Testis (tissue), 3 donors: ENCODE measurements around the gene MAP4K4. TPM values are rescaled to one million over a fixed set of nuclear protein-coding genes. Genes with fewer than 3 reads are reported as not detected.
"Not testable (repeated sequence)": the region's sequence is repeated elsewhere in the genome, so short reads cannot be mapped to it uniquely, and the experiment has no call there.

Experiments used
- DNase-seq: peaks from one replicate; pipeline ENCODE4 v3.0.0-alpha.2; 2019
- H3K27ac ChIP-seq, 2 donors: fragments of 200-600 bp; sonication (generic); one replicate each; pipeline ENCODE4 v1.5.1; 2019
- H3K27me3 ChIP-seq: fragments of 200-600 bp; sonication (generic); one replicate; pipeline ENCODE4 v1.5.1; 2019
- H3K36me3 ChIP-seq: fragments of 200-600 bp; sonication (generic); one replicate; pipeline ENCODE4 v1.5.1; 2017; ENCODE audit warnings: low read depth; ENCODE audit errors: missing control alignments
- H3K4me1 ChIP-seq: fragments of 200-600 bp; sonication (generic); one replicate; pipeline ENCODE4 v1.5.1; 2019
- H3K4me3 ChIP-seq, 2 donors: fragments of 200-600 bp; sonication (generic); one replicate each; pipeline ENCODE4 v1.5.1; 2017 to 2019
- H3K9me3 ChIP-seq: fragments of 200-600 bp; sonication (generic); one replicate; pipeline ENCODE4 v1.5.1; 2017
- CTCF ChIP-seq, 3 experiments: fragments of 450-650 bp in 2 of 3; fragments of 200-600 bp in 1 of 3; sonication (generic) in 1 of 3; IDR thresholded peaks; one replicate each; pipeline ENCODE4 v1.5.1; 2016 to 2019; ENCODE audit warnings: antibody characterized with exemption in 3 of 3, mild to moderate bottlenecking in 2 of 3, moderate library complexity in 1 of 3
- POLR2A ChIP-seq: fragments of 450-650 bp; IDR thresholded peaks from one replicate; pipeline ENCODE4 v1.6.1; 2017; ENCODE audit warnings: antibody characterized with exemption, mild to moderate bottlenecking, moderate library complexity
- WGBS, 2 donors: methylation state at CpG; one replicate each; pipeline ENCODE4 v1.1.5; 2018; 5-methylcytosine and 5-hydroxymethylcytosine counted together
- intact Hi-C: fragments of 100-400 bp; cut with DNase I; formaldehyde crosslinking; loops from one replicate; pipeline ENCODE4 v1.15.1; 2023; ENCODE audit warnings: low total_unique reads
- polyA plus RNA-seq: library from polyadenylated mRNA; stranded (reverse); fragments of 350-450 nt; fragmentation: Illumina TruSeq; extraction: RNeasy Lipid Tissue Mini Kit (QIAGEN cat#74804); gene quantifications from one replicate; pipeline ENCODE4 v1.2.3, GENCODE V29; 2014; ENCODE audit warnings: low read depth, low replicate concordance; ENCODE audit not compliant: insufficient read depth
- total RNA-seq, 2 donors: library from RNA; depleted of rRNA; stranded (reverse); fragments of >200 nt; gene quantifications; one replicate each; pipeline ENCODE4 v1.2.3, GENCODE V29; 2016

MAP4K4 gene
- total and polyA plus RNA-seq, 3 donors from 2014 or later = 88.2 to 194 (median 174) TPM

GRCh38 chr2:101931402-101931801, 233.9 kb downstream of the MAP4K4 start:
- TF ChIP-seq CTCF (IDR thresholded peaks at IDR 0.05) (no peak), POLR2A (no peak)
- 74 to 78% methylated on average over 3 of the region's 3 CpGs for WGBS, 2 donors
- H3K9me3 ChIP-seq = no peaks in the 10 kb centered on the region
- H3K27ac ChIP-seq = no peak overlapping the region
- DNase-seq = no peak
- H3K4me1 ChIP-seq = no peaks in the 10 kb centered on the region
- no peaks in the 10 kb centered on the region for H3K27me3 ChIP-seq
- H3K4me3 ChIP-seq = no peak overlapping the region
- intact Hi-C loops = no loop called here
- H3K36me3 ChIP-seq = no peaks in the 10 kb centered on the region

GRCh38 chr2:101935764-101936163, 238.3 kb downstream of the MAP4K4 start:
- DNase-seq, H3K4me3 ChIP-seq, H3K4me1 ChIP-seq, H3K27ac ChIP-seq, H3K36me3 ChIP-seq, intact Hi-C loops, H3K9me3 ChIP-seq, H3K27me3 ChIP-seq: not testable (repeated sequence)
- 87 to 100% methylated on average over 2 to 4 of the region's 4 CpGs for WGBS, 2 donors

GRCh38 chr2:101942851-101943250, 245.3 kb downstream of the MAP4K4 start:
- no peak for TF ChIP-seq POLR2A
- no peak for TF ChIP-seq CTCF (IDR thresholded peaks at IDR 0.05)
- intact Hi-C loops = no loop called here
- H3K9me3 ChIP-seq = no peaks in the 10 kb centered on the region
- 76 to 79% methylated on average over 3 of the region's 3 CpGs for WGBS, 2 donors
- no peaks in the 10 kb centered on the region for H3K36me3 ChIP-seq
- H3K27me3 ChIP-seq = no peaks in the 10 kb centered on the region
- no peak for DNase-seq
- no peak overlapping the region for H3K4me3 ChIP-seq
- no peaks in the 10 kb centered on the region for H3K4me1 ChIP-seq
- H3K27ac ChIP-seq = no peak overlapping the region

Other genes starting within 250 kb of the MAP4K4 start
- 1 to 10 TPM; 1.8 to 2.7 TPM for gene RFX8, start 222.6 kb upstream of the MAP4K4 start, total RNA-seq
- 4.0 TPM for gene RFX8, start 222.6 kb upstream of the MAP4K4 start, polyA plus RNA-seq